Right lobe of liver (tissue), 4 donors: ENCODE data around the gene KCNIP1.

Experiments
- POLR2A ChIP-seq: fragments of 450-650 bp; IDR thresholded peaks from one replicate; pipeline ENCODE4 v1.6.1; 2017; ENCODE audit warnings: antibody characterized with exemption, mild to moderate bottlenecking
- TF ChIP-seq, protein P1 (sequence below), 4 donors: fragments of 200-600 bp in 3 of 4; fragments of 450-650 bp in 1 of 4; IDR thresholded peaks; one replicate each; pipeline versions ENCODE4 v1.5.1 to v1.8.0; 2016 to 2022; ENCODE audit warnings: antibody characterized with exemption in 4 of 4, mild to moderate bottlenecking in 2 of 4
- donor health status: DM: no; HTN: no; CAD: no.
- donor health status: DM: no; HTN: no; CAD: no.
- donor health status: DM: no; HTN: yes; CAD: no.

DNA sequence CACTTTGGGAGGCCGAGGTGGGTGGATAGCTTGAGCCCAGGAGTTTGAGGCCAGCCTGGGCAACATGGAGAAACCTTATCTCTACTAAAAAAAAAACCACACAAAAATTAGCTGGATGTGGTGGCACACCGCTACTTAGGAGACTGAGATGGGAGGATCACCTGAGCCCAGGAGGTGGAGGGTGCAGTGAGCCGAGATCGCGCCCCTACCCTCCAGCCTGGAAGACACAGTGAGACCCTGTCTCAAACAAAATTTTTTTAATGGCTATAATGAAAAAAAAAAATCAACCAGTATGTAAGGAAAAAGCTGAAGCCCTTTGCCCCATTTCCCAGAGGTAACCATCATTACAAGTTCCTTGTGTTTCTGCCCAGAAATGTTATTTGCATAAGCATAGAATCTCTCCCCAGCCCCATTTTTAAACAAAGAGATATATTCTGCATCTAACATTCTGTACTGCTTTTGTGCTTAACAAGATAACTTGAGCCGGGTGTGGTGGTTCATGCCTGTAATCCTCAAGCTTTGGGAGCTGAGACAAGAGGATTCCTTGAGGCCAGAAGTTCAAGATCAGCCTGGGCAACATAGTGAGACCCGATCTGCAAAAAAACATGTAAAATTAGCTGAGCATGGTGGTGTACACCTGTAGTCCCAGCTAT, 35.1 kb upstream of the KCNIP1 start:
- TF ChIP-seq POLR2A, result no peak
- TF ChIP-seq, protein P1, sequence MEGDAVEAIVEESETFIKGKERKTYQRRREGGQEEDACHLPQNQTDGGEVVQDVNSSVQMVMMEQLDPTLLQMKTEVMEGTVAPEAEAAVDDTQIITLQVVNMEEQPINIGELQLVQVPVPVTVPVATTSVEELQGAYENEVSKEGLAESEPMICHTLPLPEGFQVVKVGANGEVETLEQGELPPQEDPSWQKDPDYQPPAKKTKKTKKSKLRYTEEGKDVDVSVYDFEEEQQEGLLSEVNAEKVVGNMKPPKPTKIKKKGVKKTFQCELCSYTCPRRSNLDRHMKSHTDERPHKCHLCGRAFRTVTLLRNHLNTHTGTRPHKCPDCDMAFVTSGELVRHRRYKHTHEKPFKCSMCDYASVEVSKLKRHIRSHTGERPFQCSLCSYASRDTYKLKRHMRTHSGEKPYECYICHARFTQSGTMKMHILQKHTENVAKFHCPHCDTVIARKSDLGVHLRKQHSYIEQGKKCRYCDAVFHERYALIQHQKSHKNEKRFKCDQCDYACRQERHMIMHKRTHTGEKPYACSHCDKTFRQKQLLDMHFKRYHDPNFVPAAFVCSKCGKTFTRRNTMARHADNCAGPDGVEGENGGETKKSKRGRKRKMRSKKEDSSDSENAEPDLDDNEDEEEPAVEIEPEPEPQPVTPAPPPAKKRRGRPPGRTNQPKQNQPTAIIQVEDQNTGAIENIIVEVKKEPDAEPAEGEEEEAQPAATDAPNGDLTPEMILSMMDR (IDR thresholded peaks at IDR 0.05), result no peak
